Mucosa of descending colon (tissue), 3 donors: ENCODE data around the gene TGM1. TPM values are rescaled to one million over a fixed set of nuclear protein-coding genes. Genes with fewer than 3 reads are reported as not detected.

Source experiments
- ATAC-seq: fragments of 200-7000 bp; cut with Tn5 transposase; one replicate; pipeline ENCODE4 v1.9.1; 2020; ENCODE audit warnings: mild to moderate bottlenecking, moderate library complexity
- DNase-seq, 3 donors: peaks; one replicate each; pipeline ENCODE4 v3.0.0-alpha.2; 2020
- H3K36me3 ChIP-seq: fragments of 200-600 bp; one replicate; pipeline ENCODE4 v1.8.0; 2021; ENCODE audit warnings: low read depth, mild to moderate bottlenecking
- H3K4me1 ChIP-seq: fragments of 200-600 bp; one replicate; pipeline ENCODE4 v1.8.0; 2021; ENCODE audit warnings: low read depth, mild to moderate bottlenecking
- H3K4me3 ChIP-seq: fragments of 200-600 bp; one replicate; pipeline ENCODE4 v1.8.0; 2021; ENCODE audit warnings: mild to moderate bottlenecking
- H3K9me3 ChIP-seq: fragments of 200-600 bp; one replicate; pipeline ENCODE4 v1.8.0; 2021; ENCODE audit warnings: mild to moderate bottlenecking
- intact Hi-C, 2 donors: fragments of 100-400 bp; cut with DNase I in 1 of 2; cut with micrococcal nuclease in 1 of 2; formaldehyde crosslinking; loops; one replicate each; pipeline versions ENCODE4 v1.11.0 to v1.11.1; 2022; cut with DNase I, micrococcal nuclease
- total RNA-seq, 3 donors: library from RNA; stranded (reverse); fragmentation: NEBNext Ultra II Directional in 2 of 3; extraction: Animal tissue kit (Norgen Biotek cat#: 25700) in 2 of 3; gene quantifications; one replicate each; pipeline versions ENCODE4 v1.2.1 to v1.2.4, GENCODE V29; 2021 to 2023
- TF ChIP-seq, protein P1 (sequence below): fragments of 200-600 bp; IDR thresholded peaks from one replicate; pipeline ENCODE4 v1.8.0; 2022; ENCODE audit warnings: antibody characterized with exemption, mild to moderate bottlenecking
- donor health status: DM: no; HTN: no; CAD: no; lungs with moderate emphysema.
- donor health status: DM: no; HTN: no; CAD: no.
- donor health status: DM: no; HTN: yes; CAD: no.

The TGM1 gene
- total RNA-seq, 3 donors from 2014 or later = 2.2 to 3.3 (median 2.4) TPM

DNA sequence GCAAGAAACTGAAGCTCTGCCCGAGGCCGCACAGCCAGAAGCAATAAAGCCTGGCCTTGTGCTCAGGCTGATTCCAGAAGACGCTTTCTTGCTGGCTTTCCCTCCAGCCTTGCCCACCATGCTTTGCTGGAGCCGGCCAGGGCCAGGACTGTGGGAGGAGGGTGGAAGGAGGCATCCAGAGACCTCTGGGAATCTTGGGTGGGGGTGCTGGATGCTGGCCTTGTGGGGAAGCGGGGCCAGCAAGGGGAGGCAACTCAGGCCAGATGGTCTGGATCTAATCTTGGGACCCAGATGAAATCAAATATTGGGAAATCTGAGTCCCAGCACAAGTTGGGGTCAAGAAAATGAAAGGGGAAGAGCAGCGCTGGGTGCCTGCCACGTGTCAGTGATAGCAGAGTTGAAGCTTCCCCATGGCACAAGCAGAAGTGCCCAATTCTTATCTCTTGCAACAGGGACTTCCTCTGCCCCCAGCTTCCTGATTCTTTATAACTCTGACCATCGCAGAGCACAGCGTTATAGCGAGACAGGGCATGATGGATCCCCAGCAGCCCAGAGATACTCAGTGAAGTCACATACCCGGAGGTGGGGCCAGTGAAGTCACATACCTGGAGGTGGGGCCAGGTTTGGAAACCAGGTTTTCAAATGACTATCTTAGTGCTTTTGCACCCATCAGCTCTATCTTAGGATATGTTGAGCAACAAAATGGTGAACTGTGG, 14.8 kb upstream of the TGM1 start:
- Histone ChIP-seq H3K36me3 (no peaks in the 10 kb centered on the region), H3K4me1 (no peaks in the 10 kb centered on the region), H3K9me3 (no peaks in the 10 kb centered on the region), H3K4me3 (no peak overlapping the region)
- ATAC-seq (peak; percentile 29), DNase-seq (peak in 1 of 3 donors; percentile 23)
- intact Hi-C loops = no loop called here
- TF ChIP-seq, protein P1, sequence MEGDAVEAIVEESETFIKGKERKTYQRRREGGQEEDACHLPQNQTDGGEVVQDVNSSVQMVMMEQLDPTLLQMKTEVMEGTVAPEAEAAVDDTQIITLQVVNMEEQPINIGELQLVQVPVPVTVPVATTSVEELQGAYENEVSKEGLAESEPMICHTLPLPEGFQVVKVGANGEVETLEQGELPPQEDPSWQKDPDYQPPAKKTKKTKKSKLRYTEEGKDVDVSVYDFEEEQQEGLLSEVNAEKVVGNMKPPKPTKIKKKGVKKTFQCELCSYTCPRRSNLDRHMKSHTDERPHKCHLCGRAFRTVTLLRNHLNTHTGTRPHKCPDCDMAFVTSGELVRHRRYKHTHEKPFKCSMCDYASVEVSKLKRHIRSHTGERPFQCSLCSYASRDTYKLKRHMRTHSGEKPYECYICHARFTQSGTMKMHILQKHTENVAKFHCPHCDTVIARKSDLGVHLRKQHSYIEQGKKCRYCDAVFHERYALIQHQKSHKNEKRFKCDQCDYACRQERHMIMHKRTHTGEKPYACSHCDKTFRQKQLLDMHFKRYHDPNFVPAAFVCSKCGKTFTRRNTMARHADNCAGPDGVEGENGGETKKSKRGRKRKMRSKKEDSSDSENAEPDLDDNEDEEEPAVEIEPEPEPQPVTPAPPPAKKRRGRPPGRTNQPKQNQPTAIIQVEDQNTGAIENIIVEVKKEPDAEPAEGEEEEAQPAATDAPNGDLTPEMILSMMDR = no peak

DNA sequence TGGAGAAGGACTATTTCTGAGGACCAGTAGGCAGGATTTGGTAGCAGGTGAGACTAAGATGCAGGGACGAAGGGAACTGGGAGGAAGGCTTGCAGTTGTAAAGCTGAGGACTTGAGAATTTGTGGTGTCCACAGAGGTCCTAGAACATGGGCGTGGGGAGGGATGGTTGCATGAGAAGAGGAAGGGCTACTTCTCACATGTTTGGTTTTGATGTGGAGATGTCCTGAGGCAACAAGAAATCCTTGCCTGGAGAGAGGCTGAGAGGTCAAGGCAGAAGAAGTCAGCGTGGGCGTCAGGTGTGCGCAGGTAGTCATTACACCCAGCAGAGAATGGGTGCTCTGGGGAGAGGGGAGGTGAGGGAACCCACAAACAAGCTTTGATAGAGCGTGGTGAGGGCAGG, 14.1 kb upstream of the TGM1 start:
- intact Hi-C loops = no loop called here
- ATAC-seq (no peak), DNase-seq (no peak)
- Histone ChIP-seq H3K4me1 (no peaks in the 10 kb centered on the region), H3K9me3 (no peaks in the 10 kb centered on the region), H3K4me3 (no peak overlapping the region), H3K36me3 (no peaks in the 10 kb centered on the region)
- TF ChIP-seq, protein P1 = no peak

DNA sequence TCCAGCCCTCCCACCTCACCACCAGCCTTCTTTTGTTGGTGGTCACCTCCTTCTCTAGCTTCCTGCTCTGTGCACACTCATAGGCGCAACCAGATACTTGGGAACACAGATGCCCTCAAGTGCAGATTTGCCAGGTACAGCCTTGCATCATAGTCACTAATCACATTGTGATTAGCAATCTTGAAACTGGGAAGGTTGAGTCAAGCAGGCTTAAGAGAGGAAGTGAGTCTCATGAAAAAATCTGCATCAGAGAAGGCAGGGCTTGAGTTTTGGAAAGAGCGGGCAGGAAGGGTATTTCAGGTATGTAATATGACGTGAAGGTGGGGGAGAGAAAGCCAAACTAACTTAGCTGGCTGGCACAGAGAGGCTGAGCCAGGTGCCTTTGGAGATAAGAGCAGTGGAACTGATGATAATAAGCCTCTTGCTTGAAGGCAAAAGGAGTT, 11.1 kb upstream of the TGM1 start:
- ATAC-seq (no peak), DNase-seq (no peak)
- no peaks in the 10 kb centered on the region for H3K36me3 ChIP-seq

DNA sequence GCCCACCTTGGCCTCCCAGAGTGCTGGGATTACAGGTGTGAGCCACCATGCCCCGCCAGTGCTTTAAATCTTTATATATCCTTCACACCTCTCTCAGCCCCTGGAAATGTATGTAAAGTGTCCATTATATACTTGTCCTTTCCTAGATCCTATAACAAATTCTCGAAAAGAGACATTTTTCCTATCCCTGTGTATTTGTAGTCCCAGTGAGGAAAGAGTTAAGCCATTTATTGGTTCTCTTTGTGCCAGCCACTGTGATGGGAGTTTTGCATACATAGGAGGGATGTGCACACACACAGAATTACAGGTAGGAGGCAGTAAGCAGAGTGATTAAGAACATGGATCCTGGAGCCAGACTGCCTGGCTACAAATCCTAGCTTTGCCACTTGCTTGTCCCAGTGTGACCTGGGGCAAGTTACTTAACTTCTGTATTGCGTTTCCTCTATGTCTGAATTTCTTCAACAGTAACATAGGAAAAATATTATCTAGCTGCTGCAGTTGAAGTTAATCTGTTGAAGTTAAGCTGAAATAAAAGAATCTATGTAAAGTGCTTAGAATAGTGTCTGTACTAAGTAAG, 10.5 kb upstream of the TGM1 start:
- H3K4me1 ChIP-seq = no peaks in the 10 kb centered on the region
- no peak overlapping the region for H3K4me3 ChIP-seq
- ATAC-seq = no peak
- intact Hi-C loops = no loop called here
- no peak for DNase-seq
- no peaks in the 10 kb centered on the region for H3K9me3 ChIP-seq
- H3K36me3 ChIP-seq = no peaks in the 10 kb centered on the region
- TF ChIP-seq, protein P1 = no peak

More for the DNA sequence above, 11.1 kb upstream of the TGM1 start:
- Histone ChIP-seq H3K9me3 (no peaks in the 10 kb centered on the region), H3K4me3 (no peak overlapping the region), H3K4me1 (no peaks in the 10 kb centered on the region)
- intact Hi-C loops = no loop called here
- TF ChIP-seq, protein P1 = no peak

DNA sequence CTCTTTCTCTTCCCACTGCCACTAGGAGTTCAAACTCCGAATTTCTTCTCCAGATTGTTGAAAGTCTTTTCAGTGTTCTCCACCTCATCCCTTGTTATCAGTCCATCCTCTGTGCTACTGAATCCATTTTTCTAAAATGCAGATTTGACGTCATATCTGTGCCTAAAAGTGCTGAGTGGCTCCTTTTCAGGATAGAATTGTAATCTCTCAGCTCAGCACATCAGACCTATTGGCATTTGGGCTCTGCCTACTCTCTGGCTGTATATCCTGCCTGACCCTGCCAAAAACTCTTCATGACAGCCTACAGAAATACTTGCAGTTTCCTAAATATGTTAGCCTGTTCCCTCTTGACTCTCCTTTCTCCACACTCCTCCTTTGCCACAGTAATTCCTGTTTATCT, 9.5 kb upstream of the TGM1 start:
- Histone ChIP-seq H3K4me3 (no peak overlapping the region), H3K4me1 (no peaks in the 10 kb centered on the region), H3K36me3 (no peaks in the 10 kb centered on the region), H3K9me3 (no peaks in the 10 kb centered on the region)
- no peak for ATAC-seq
- TF ChIP-seq, protein P1 = no peak
- intact Hi-C loops = no loop called here
- DNase-seq = no peak
